ENCODE measurements around the gene NTNG2.

The NTNG2 gene

DNA sequence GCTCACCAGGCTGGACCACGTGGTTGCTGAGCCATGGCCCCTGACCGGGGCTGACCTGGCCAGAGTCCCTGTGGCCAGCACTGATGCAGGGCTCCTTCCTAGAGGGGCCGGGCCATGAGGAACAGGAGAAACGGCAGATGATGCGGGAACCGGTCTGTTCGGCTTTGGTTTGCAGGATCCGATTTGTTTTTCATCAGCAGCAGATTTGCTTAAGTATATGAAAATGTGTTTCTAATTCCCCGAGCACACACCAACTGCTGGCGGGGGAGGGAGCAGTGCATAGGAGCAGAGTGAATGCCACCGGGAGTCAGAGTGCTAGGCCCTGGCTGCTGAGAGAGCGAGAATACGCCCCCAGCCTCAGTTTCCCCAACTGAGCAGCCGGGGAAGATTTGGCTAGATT lies 13.6 kb downstream of the NTNG2 start:
- no peak for DNase-seq

- no peak for DNase-seq
These were observed 14.5 kb downstream of the NTNG2 start for GRCh38 chr9:132176338-132176737.

GRCh38 chr9:132181796-132182313 lies 20.0 kb downstream of the NTNG2 start:
- DNase-seq = no peak

DNA sequence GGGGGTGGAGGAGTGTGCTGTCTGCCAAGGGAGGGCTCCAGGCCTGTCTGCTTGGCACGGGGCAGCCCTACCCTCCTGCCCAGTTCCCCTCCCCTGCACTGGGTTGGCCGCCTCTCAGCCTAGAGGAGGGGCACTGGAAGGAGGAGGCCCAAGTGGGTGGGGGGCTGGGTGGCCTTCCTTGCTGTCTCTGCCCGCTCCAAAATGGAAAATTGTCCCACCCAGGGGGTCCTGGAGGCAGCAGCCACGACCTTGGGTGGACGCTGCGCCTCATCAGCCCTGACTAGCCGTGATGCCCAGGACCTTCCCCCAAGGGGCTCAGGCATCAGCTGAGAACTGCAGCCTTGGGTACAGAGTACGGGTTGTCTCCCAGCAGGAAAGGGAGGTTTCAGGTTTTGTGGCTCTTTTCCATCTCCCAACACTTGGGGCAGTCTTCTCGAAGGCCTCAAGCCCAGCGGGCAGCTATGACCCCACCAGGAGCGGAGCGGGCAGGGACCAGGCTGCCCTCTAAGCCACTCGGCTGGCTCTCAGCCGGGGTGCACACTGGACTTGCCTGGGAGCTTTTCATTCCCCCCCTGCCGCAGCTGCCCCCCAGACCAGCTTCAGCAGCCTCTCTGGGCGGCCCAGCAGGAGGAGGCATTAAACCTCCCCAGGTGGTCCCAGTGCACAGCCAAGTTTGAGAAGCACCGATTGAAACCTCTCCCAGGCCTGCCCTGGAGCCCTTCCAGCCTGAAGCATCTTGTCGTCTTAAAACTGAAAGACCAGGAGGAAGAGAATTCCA lies 20.6 kb downstream of the NTNG2 start:
- DNase-seq = no peak

DNA sequence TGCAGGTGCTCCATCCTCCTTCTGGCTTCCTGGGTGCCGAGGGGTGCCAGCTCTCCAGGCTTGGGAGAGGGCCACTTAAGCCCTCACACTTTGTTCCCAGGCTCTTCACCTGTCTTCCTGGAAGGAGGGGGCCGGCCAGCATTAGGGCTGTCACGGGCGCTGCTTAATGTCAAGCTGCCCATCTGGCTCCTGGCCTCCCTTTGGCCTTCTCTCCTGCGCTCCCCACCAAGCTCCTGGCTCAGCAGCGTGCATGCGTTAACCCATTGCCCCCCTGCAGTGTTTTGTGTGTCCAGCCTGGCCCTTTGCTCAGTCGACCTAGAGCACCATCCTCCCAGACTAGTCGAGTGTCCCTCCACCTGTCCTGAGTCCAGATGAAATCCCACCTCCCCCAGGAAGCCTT lies 21.3 kb downstream of the NTNG2 start:
- DNase-seq = no peak

GRCh38 chr9:132183715-132184114 lies 21.9 kb downstream of the NTNG2 start:
- DNase-seq = no peak

DNA sequence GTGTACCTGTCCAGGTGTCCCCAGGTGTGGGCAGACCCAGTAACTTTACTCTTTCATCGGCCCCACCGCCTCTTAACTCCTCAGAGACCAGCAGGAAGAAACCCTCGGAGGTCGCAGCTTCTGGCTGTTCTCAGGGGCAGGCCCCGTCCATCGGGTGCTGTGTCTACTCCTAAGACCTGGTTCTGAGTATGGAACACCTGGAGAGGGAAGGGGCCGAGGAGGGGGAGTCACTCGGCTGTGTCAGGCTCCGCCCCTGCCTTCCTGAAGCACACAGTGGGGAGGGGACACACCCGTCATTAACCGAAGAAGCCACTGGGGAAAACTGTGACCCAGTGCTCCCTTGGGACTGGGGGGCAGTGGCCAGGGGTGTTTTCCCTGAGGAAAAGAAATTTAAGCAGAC lies 22.3 kb downstream of the NTNG2 start:
- DNase-seq = peak; percentile 46

DNA sequence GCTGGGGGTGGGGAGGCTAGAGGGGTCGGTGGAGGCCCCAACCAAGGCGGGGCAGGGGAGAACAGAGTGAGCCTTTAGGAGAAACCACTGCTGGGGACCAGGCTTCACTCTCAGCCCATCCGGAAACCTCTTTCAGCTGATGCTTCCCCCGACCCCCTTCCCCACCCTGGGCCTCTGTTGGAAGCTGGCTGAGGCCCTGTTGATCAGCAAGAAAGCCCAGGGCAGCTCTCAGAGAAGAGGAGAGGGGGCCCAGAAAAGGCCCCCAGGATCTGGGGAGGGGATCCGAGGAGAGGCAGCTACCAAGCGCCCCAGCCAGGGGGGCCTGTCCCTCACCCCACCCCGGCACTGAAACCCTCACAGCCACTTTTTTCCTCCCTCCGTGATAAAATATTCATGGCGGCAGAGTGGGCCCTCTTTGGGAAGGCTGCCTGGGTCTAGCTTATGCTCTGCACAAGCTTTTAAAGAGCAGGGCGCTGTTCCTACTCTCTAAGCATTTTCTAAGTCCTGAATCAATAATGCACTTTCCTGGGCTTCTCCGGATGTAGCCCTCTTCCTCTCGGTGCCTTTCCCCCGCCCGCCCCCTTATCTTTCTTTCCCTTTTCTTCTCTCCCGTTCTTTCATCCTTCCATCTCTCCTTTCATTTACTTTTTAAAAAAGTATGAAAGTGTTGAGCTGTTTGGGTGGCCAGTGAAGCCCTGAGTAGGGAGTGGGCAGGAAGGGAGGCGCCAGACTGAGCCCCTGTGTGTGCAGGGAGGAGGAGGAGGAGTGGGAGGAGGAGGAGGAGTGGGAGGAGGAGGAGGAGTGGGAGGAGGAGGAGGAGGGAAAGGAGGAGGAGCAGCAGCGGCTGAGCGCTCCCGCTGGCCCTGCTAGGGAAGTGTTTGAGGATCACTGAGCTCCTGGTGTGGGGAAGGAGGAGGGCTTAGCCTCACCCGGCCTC lies 23.5 kb downstream of the NTNG2 start:
- DNase-seq = no peak

- DNase-seq = peak; percentile 44
These were observed 25.3 kb downstream of the NTNG2 start for GRCh38 chr9:132187121-132187620.

DNA sequence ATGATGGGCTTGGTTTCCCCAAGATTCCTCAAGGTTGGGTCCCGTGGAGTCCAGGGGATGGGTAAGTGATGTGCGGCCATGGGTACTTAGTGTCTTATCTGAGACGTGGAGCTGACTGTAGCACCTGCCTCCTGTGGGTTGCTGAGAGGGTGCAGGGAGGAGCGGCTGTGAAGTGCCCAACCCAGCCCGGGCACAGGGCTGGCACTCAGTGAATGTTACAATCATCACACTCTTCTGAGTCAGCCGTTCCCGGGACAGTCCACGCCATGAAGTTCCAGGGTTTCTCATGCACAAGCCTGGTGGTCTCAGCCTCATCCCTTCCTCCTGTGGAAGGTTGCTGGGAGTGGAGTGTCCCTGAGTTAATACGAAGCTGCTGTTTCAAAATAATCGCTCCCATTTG lies 29.1 kb downstream of the NTNG2 start:
- no peak for DNase-seq

GRCh38 chr9:132192728-132193127 lies 30.9 kb downstream of the NTNG2 start:
- no peak for DNase-seq

DNA sequence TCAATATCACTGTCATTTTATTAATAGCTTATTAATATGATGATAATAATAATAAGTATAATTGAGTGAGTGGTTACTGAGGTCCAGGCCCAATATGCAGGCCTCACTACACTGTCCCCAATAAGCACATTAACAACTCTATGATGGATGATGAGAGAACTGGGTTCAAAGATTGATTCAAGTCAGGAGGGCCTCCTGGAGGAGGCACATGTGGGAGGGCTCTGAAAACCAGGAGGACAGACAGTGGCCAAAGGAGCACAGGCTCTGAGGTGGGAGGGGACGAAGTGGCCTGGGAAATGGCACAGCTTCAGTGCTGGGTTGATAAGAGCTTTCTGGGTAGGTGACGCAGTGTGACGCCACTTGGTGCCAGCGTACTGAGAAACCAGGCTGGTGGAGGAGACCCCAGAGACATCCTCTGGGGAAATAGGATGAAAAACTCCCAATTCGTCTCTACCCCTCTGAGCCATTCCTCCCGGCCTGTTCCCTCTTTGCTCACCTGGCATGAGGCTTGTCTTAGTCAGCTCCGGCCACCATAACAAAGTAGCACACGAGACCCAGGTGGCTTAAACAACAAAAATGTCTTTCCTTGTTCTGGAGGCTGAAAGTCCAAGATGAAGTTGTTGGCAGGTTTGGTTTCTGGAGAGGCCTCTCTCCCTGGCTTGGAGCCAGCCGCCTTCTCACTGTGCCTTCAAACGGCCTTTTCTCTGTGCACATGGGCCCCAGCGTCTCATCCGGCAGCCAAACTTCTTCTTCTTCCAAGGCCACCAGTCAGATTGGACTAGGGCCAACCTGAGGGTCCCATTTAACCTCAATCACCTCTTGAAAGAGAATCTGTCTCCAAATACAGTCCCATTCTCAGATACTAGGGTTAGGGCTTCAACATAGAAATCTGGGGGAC lies 31.6 kb downstream of the NTNG2 start:
- DNase-seq = no peak

DNA sequence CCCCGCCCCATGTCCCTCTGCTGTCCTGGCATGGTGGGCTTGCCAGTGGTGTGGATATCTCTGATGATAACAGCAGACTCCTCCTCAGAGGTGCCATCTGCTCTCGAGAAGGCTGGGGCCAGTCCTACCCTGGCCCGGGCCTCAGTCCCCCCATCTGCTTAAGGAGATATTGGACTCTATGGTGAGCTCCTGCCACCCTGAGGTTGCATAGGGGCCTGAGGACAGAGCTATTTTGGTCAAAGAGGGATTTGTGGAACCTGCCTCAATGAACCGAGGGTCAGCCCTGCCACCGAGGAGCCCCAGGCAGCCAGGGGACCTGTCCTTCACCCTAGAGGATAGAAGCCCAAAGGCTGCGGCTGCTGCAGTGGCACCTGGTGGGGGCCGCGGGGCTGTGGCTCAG lies 32.6 kb downstream of the NTNG2 start:
- DNase-seq = no peak

- DNase-seq = no peak
These were observed 35.5 kb downstream of the NTNG2 start for GRCh38 chr9:132197315-132197714.

- DNase-seq = no peak
These were observed 36.1 kb downstream of the NTNG2 start for GRCh38 chr9:132197856-132198550.

- DNase-seq = no peak
These were observed 37.2 kb downstream of the NTNG2 start for GRCh38 chr9:132199056-132199455.

- DNase-seq = no peak
These were observed 38.8 kb downstream of the NTNG2 start for GRCh38 chr9:132200706-132201105.

GRCh38 chr9:132201139-132201538 lies 39.3 kb downstream of the NTNG2 start:
- DNase-seq = peak; percentile 45

GRCh38 chr9:132201780-132202703 lies 40.2 kb downstream of the NTNG2 start:
- peak; percentile 44 for DNase-seq

DNA sequence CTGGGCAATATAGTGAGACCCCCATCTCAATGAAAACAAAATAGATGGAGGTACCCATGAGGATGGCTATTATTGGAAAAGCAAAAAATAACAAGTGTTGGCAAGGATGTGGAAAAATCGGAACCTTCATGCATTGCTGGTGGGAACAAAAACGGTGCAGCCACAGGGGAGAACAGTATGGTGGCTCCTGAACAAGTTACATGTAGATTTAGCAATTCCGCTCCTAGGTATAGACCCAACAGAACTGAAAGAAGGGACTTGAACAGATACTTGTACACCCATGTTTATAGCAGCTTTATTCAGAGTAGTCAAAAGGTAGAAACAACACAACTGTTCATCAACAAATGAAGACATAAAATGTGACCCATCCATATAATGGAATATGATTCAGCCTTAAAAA lies 43.0 kb downstream of the NTNG2 start:
- no peak for DNase-seq

GRCh38 chr9:132207215-132207614 lies 45.4 kb downstream of the NTNG2 start:
- no peak for DNase-seq
